ENCODE measurements around the gene SNX33. TPM values are rescaled to one million over a fixed set of nuclear protein-coding genes. Genes with fewer than 3 reads are reported as not detected.

SNX33 gene
- total RNA-seq, 2 donors from 2014 or later, result 18.9 to 23.2 TPM

DNA sequence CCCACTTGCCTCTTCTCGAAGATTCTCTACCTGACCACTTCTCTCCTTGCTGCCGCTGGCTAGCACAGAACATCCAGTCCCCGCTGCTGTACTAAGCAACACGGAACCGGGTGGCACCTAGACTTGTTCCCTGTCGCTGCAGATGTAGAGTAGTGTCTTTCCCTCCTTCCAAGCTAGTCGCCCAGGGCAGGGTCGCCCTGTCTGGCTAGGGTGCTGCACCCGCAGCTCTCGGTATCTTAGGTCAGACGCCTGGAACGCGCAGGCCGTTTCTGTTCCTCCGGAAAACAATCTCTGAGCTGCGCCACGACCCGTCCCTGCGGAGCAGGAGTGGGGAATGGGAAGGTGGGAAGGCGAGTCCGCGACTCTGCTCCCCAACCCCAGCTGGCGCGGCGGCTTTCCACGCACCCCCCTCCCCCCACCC is 758 bp upstream of the SNX33 start:
- WGBS, 2 experiments (ENCODE audit: insufficient coverage in 1 of 2, insufficient read length in 1 of 2), result 5 to 15% methylated on average over 6 to 26 of the region's 26 CpGs
- H3K4me1 ChIP-seq (ENCODE audit: control insufficient read depth, insufficient read depth, low read length), result peaks cover 7% of the 10 kb centered on the region
- peaks cover 18% of the 10 kb centered on the region for H3K36me3 ChIP-seq (ENCODE audit: control insufficient read depth, insufficient read depth, low read length)
- H3K4me1 Mint-ChIP-seq, result peaks cover 41% of the 10 kb centered on the region
- peak overlapping the region; percentile 86 for H3K4me3 Mint-ChIP-seq
- H3K9me3 Mint-ChIP-seq, result no peaks in the 10 kb centered on the region
- H3K27me3 Mint-ChIP-seq (ENCODE audit: insufficient read depth), result peaks cover 23% of the 10 kb centered on the region
- H3K9ac ChIP-seq (ENCODE audit: extremely low read depth, low read length, poor library complexity, severe bottlenecking), result peak overlapping the region; percentile 93
- H3K27ac ChIP-seq (ENCODE audit: low read depth, low read length), result no peak overlapping the region
- H3K9me3 ChIP-seq (ENCODE audit: control insufficient read depth, low read length), result no peaks in the 10 kb centered on the region
- peak overlapping the region; percentile 84 for H3K27ac Mint-ChIP-seq
- H3K27me3 ChIP-seq (ENCODE audit: control insufficient read depth, insufficient read depth, low read length, poor library complexity, severe bottlenecking), result peaks cover 9% of the 10 kb centered on the region
- TF ChIP-seq, protein P1, sequence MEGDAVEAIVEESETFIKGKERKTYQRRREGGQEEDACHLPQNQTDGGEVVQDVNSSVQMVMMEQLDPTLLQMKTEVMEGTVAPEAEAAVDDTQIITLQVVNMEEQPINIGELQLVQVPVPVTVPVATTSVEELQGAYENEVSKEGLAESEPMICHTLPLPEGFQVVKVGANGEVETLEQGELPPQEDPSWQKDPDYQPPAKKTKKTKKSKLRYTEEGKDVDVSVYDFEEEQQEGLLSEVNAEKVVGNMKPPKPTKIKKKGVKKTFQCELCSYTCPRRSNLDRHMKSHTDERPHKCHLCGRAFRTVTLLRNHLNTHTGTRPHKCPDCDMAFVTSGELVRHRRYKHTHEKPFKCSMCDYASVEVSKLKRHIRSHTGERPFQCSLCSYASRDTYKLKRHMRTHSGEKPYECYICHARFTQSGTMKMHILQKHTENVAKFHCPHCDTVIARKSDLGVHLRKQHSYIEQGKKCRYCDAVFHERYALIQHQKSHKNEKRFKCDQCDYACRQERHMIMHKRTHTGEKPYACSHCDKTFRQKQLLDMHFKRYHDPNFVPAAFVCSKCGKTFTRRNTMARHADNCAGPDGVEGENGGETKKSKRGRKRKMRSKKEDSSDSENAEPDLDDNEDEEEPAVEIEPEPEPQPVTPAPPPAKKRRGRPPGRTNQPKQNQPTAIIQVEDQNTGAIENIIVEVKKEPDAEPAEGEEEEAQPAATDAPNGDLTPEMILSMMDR (conservative IDR thresholded peaks at IDR 0.05), result no peak
- H3K4me3 ChIP-seq (ENCODE audit: low read length), result peak overlapping the region; percentile 88
- peaks cover 21% of the 10 kb centered on the region for H3K36me3 Mint-ChIP-seq (ENCODE audit: low read depth)
- DNase-seq, result peak; percentile 69

GRCh38 chr15:75648156-75649000 is 666 bp downstream of the SNX33 start:
- TF ChIP-seq, protein P1 (conservative IDR thresholded peaks at IDR 0.05), result peak; percentile 6
- peaks cover 18% of the 10 kb centered on the region for H3K36me3 ChIP-seq (ENCODE audit: control insufficient read depth, insufficient read depth, low read length)
- H3K27me3 ChIP-seq (ENCODE audit: control insufficient read depth, insufficient read depth, low read length, poor library complexity, severe bottlenecking), result peaks cover 9% of the 10 kb centered on the region
- peak overlapping the region; percentile 93 for H3K9ac ChIP-seq (ENCODE audit: extremely low read depth, low read length, poor library complexity, severe bottlenecking)
- H3K4me3 Mint-ChIP-seq, result peak overlapping the region; percentile 86
- peaks cover 21% of the 10 kb centered on the region for H3K36me3 Mint-ChIP-seq (ENCODE audit: low read depth)
- peaks cover 23% of the 10 kb centered on the region for H3K27me3 Mint-ChIP-seq (ENCODE audit: insufficient read depth)
- peaks cover 12% of the 10 kb centered on the region for H3K4me1 ChIP-seq (ENCODE audit: control insufficient read depth, insufficient read depth, low read length)
- H3K4me3 ChIP-seq (ENCODE audit: low read length), result peak overlapping the region; percentile 88
- H3K27ac Mint-ChIP-seq, result peak overlapping the region; percentile 98
- H3K9me3 Mint-ChIP-seq, result no peaks in the 10 kb centered on the region
- no peaks in the 10 kb centered on the region for H3K9me3 ChIP-seq (ENCODE audit: control insufficient read depth, low read length)
- peak overlapping the region; percentile 89 for H3K27ac ChIP-seq (ENCODE audit: low read depth, low read length)
- peaks cover 50% of the 10 kb centered on the region for H3K4me1 Mint-ChIP-seq
- WGBS, 2 experiments (ENCODE audit: insufficient coverage in 1 of 2, insufficient read length in 1 of 2), result 2% methylated on average over 17 to 34 of the region's 34 CpGs
- peak; percentile 85 for DNase-seq

- Mint-ChIP-seq H3K36me3 (ENCODE audit: low read depth) (peaks cover 21% of the 10 kb centered on the region), H3K9me3 (no peaks in the 10 kb centered on the region), H3K27me3 (ENCODE audit: insufficient read depth) (peaks cover 23% of the 10 kb centered on the region), H3K4me3 (peak overlapping the region; percentile 86), H3K27ac (peak overlapping the region; percentile 98), H3K4me1 (peaks cover 50% of the 10 kb centered on the region)
- Histone ChIP-seq H3K9me3 (ENCODE audit: control insufficient read depth, low read length) (no peaks in the 10 kb centered on the region), H3K4me1 (ENCODE audit: control insufficient read depth, insufficient read depth, low read length) (peaks cover 12% of the 10 kb centered on the region), H3K27ac (ENCODE audit: low read depth, low read length) (no peak overlapping the region), H3K4me3 (ENCODE audit: low read length) (peak overlapping the region; percentile 88), H3K36me3 (ENCODE audit: control insufficient read depth, insufficient read depth, low read length) (peaks cover 18% of the 10 kb centered on the region), H3K9ac (ENCODE audit: extremely low read depth, low read length, poor library complexity, severe bottlenecking) (peak overlapping the region; percentile 93), H3K27me3 (ENCODE audit: control insufficient read depth, insufficient read depth, low read length, poor library complexity, severe bottlenecking) (peaks cover 9% of the 10 kb centered on the region)
- TF ChIP-seq, protein P1 (conservative IDR thresholded peaks at IDR 0.05), result no peak
- no peak for DNase-seq
- WGBS, 2 experiments (ENCODE audit: insufficient coverage in 1 of 2, insufficient read length in 1 of 2), result 85 to 89% methylated on average over 8 to 19 of the region's 19 CpGs
These were observed 1.5 kb downstream of the SNX33 start for GRCh38 chr15:75649045-75649761.

Data from endodermal cell (in vitro differentiated cells).